Epithelial cell of proximal tubule (primary cell): ENCODE data around the gene CDC14B. TPM values are rescaled to one million over a fixed set of nuclear protein-coding genes. Genes with fewer than 3 reads are reported as not detected.
A peak's percentile ranks its signal among the peaks of the same experiment; 100 is the strongest.
"Not testable (repeated sequence)": the region's sequence is repeated elsewhere in the genome, so short reads cannot be mapped to it uniquely, and the experiment has no call there.

ENCODE experiments used
- DNase-seq: peaks from one replicate; pipeline ENCODE4 v3.0.0-alpha.2; 2011; ENCODE audit warnings: low read depth
- H3K4me3 ChIP-seq: 2 replicates; pipeline ENCODE4 v1.5.1; 2011; ENCODE audit warnings: low read depth, mild to moderate bottlenecking, low read length
- CTCF ChIP-seq: conservative IDR thresholded peaks from 2 replicates; pipeline ENCODE4 v1.5.1; 2012; ENCODE audit warnings: low read depth, mild to moderate bottlenecking, low read length
- total RNA-seq: library from RNA; depleted of rRNA; stranded (reverse); fragments of >200 nt; gene quantifications from 2 replicates; pipeline ENCODE4 v1.2.3, GENCODE V29; 2015

CDC14B gene
- total RNA-seq, 1 donor from 2014 or later, result 9.1 TPM

DNA sequence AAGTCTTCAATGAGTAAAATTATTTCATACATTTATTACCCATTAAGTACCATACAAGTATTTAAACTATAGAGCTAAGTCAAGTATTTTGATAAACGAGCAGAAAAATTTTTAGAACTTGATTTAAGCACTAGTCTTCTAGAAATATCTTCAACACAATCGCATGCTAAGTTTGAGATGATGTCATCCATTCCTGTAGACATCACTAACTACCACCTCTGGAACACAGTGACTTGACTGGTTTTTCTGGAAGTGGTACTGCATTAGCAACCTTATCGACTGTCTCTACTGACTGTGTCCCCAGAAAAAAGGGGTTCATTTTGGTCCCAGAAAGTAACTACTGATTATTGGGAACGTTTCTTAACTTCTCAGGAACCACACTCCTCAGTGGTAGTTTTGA is 69.0 kb downstream of the CDC14B start:
- no peak for TF ChIP-seq CTCF
- H3K4me3 ChIP-seq, result no peak overlapping the region
- no peak for DNase-seq

DNA sequence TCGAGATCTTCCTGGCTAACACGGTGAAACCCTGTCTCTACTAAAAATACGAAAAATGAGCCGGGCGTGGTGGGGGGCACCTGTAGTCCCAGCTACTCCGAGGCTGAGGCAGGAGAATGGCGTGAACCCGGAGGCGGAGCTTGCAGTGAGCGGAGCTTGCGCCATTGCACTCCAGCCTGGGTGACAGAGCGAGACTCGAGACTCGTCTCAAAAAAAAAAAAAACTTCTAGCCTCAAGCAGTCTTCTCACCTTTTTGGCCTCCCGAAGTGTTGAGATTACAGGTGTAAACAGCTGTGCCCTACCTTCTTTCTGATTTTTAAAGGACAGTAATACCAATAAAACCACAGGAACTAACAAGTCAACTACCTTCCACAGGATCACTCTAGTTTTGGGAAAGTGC is 76.5 kb downstream of the CDC14B start:
- not testable (repeated sequence) for H3K4me3 ChIP-seq, DNase-seq

DNA sequence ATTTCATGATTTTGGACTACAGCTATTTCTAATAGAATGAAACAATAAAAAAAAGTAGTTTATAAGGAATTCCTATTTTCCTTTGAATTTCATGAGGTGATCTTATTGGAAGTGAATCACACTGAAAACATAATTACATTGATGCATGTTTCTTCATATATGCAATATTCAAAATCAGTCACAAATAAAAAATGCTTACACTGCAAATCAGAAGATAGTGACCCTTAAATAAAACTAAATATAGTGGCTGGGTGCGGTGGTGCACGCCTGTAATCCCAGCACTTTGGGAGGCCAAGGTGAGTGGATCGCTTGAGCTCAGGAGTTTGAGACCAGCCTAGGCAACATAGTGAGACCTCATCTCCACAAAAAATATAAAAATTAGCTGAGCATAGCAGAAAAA is 79.5 kb downstream of the CDC14B start:
- TF ChIP-seq CTCF, result no peak
- no peak for DNase-seq
- H3K4me3 ChIP-seq, result no peak overlapping the region

GRCh38 chr9:96532173-96532572 is 87.5 kb downstream of the CDC14B start:
- H3K4me3 ChIP-seq, result no peak overlapping the region
- no peak for TF ChIP-seq CTCF
- no peak for DNase-seq

DNA sequence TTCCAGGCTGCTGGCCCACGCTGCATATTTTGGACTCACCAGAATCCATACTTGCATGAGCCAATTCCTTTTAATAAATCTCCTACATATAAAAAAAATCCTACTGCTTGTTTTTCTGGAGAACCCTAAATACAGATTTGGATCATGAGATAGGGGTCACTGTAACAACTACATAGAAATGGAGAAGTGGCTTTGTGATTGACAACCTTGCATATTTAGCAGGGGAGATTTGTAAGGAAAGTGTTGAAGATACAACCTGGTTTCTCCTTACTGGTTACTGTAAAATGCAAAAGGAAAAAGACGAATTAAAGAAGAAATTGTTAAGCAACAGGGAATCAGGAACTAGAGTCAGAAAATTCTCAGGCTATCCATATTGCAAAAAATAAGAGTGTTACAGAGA is 94.9 kb downstream of the CDC14B start:
- H3K4me3 ChIP-seq, result no peak overlapping the region
- no peak for TF ChIP-seq CTCF
- no peak for DNase-seq

GRCh38 chr9:96524045-96524444 is 95.6 kb downstream of the CDC14B start:
- no peak overlapping the region for H3K4me3 ChIP-seq
- DNase-seq, result no peak
- TF ChIP-seq CTCF, result no peak

DNA sequence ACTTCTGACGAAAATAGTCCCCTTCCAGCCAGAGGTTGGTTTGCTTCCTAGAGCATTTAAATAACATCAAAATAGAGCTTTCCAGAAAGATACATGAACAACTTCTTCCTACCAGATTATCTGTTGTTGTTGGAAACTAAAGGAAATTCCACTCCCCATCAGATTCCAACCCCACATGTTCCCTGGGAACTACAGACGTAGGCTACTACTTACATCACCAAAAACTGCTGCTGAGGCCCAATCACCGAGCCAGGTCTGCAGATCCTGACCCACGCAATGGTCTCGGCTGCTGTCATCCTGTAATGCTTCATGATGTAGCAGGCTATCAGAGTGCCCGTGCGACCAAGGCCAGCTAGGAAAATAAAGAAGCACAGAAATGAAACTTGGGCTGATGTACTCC is 96.3 kb downstream of the CDC14B start:
- no peak overlapping the region for H3K4me3 ChIP-seq
- no peak for TF ChIP-seq CTCF
- DNase-seq, result no peak

DNA sequence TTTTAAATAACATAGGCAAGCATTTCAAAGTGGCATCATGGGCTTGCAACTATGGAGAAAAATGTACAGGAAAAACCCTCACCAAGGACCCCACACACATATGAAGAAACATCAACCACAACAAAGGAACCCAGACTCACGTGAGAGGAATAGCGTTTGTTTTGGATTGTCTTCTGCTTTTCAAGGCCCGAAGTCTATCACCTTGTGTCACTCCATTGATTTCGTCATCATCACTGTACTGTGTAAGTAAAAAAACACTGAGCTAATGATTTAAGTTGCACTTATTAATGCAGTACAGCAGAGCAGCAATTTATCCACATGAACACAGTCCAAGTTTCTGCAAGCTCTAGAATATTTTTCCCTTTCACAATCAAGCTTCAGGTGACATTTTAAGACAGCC is 97.3 kb downstream of the CDC14B start:
- TF ChIP-seq CTCF, result no peak
- no peak overlapping the region for H3K4me3 ChIP-seq
- peak; percentile 19 for DNase-seq
